Activated CD8-positive, alpha-beta T cell treated with anti-CD3 and anti-CD28 coated beads, Interleukin-2, amount 10 ng/mL, durations not matched to agents 7 days and 5 days (primary cell): ENCODE measurements around the gene SLIT1. TPM values are rescaled to one million over a fixed set of nuclear protein-coding genes. Genes with fewer than 3 reads are reported as not detected.

Experiments
- ATAC-seq: fragments of 150-1000 bp; cut with Tn5 transposase; one replicate; pipeline ENCODE4 v1.10.0; 2021; ENCODE audit warnings: moderate library complexity
- CTCF ChIA-PET: fragments of 350-600 bp; sonication (Branson Sonifier 250); formaldehyde crosslinking; loops from one replicate; lab custom pipeline; 2021; ENCODE audit warnings: antibody characterized with exemption; lab: Charles Lee
- POLR2A ChIA-PET: fragments of 350-600 bp; sonication (Branson Sonifier 250); formaldehyde crosslinking; loops from one replicate; lab custom pipeline; 2021; ENCODE audit warnings: antibody characterized with exemption; lab: Charles Lee
- DNase-seq: peaks from one replicate; pipeline ENCODE4 v3.0.0-alpha.2; 2020
- H3K27ac Mint-ChIP-seq: one replicate; pipeline ENCODE4 v1.8.0; 2021; ENCODE audit warnings: mild to moderate bottlenecking, mixed read lengths
- H3K27me3 Mint-ChIP-seq: one replicate; pipeline ENCODE4 v1.8.0; 2021; ENCODE audit warnings: low read depth, mixed read lengths
- H3K36me3 Mint-ChIP-seq: one replicate; pipeline ENCODE4 v1.8.0; 2021; ENCODE audit warnings: low read depth, mixed read lengths
- H3K4me1 Mint-ChIP-seq: one replicate; pipeline ENCODE4 v1.8.0; 2021; ENCODE audit warnings: low read depth, mixed read lengths
- H3K4me3 Mint-ChIP-seq: one replicate; pipeline ENCODE4 v1.8.0; 2021; ENCODE audit warnings: mild to moderate bottlenecking, mixed read lengths
- H3K9me3 Mint-ChIP-seq: one replicate; pipeline ENCODE4 v1.8.0; 2022; ENCODE audit warnings: mixed read lengths; ENCODE audit not compliant: insufficient read depth
- total RNA-seq, 2 experiments: library from RNA; stranded (reverse); gene quantifications; one replicate each; pipeline ENCODE4 v1.2.3, GENCODE V29; 2021

The SLIT1 gene
- total RNA-seq, 2 experiments from 2014 or later: 0.70 to 0.71 TPM

- no peak overlapping the region for H3K27ac Mint-ChIP-seq
- H3K9me3 Mint-ChIP-seq: no peaks in the 10 kb centered on the region
- ChIA-PET POLR2A (no interaction called here), CTCF (interaction anchor here (1.0 to 15.2 kb wide), 3 partner anchors 8 to 126 kb away, joined by 3 to 442 read pairs (median 3); no protein-coding TSS in a partner anchor)
- DNase-seq (no peak), ATAC-seq (no peak)
- no peaks in the 10 kb centered on the region for H3K36me3 Mint-ChIP-seq
- no peak overlapping the region for H3K4me3 Mint-ChIP-seq
- H3K27me3 Mint-ChIP-seq: peaks cover 18% of the 10 kb centered on the region
- no peaks in the 10 kb centered on the region for H3K4me1 Mint-ChIP-seq
Observed at GRCh38 chr10:97078261-97078937, 107.4 kb downstream of the SLIT1 start.

- ATAC-seq (no peak), DNase-seq (no peak)
- POLR2A ChIA-PET: no interaction called here
- peaks cover 18% of the 10 kb centered on the region for H3K27me3 Mint-ChIP-seq
- no peak overlapping the region for H3K4me3 Mint-ChIP-seq
- H3K9me3 Mint-ChIP-seq: no peaks in the 10 kb centered on the region
- no peaks in the 10 kb centered on the region for H3K4me1 Mint-ChIP-seq
- no peak overlapping the region for H3K27ac Mint-ChIP-seq
- CTCF ChIA-PET: interaction anchor here (15.2 kb wide), 1 partner anchor 127 kb away, joined by 442 read pairs; no protein-coding TSS in a partner anchor
- H3K36me3 Mint-ChIP-seq: no peaks in the 10 kb centered on the region
Observed at GRCh38 chr10:97076781-97077180, 109.0 kb downstream of the SLIT1 start.

- H3K4me1 Mint-ChIP-seq: no peaks in the 10 kb centered on the region
- POLR2A ChIA-PET: no interaction called here
- CTCF ChIA-PET: interaction anchor here (15.2 kb wide), 1 partner anchor 128 kb away, joined by 442 read pairs; no protein-coding TSS in a partner anchor
- no peak for DNase-seq
- H3K9me3 Mint-ChIP-seq: no peaks in the 10 kb centered on the region
- no peak overlapping the region for H3K27ac Mint-ChIP-seq
- peaks cover 14% of the 10 kb centered on the region for H3K27me3 Mint-ChIP-seq
- H3K36me3 Mint-ChIP-seq: no peaks in the 10 kb centered on the region
- ATAC-seq: no peak
- no peak overlapping the region for H3K4me3 Mint-ChIP-seq
Observed at GRCh38 chr10:97075961-97076525, 109.7 kb downstream of the SLIT1 start.

- POLR2A ChIA-PET: no interaction called here
- no peak overlapping the region for H3K27ac Mint-ChIP-seq
- H3K36me3 Mint-ChIP-seq: no peaks in the 10 kb centered on the region
- DNase-seq (no peak), ATAC-seq (no peak)
- H3K4me1 Mint-ChIP-seq: no peaks in the 10 kb centered on the region
- CTCF ChIA-PET: interaction anchor here (15.2 kb wide), 1 partner anchor 129 kb away, joined by 442 read pairs; no protein-coding TSS in a partner anchor
- no peak overlapping the region for H3K4me3 Mint-ChIP-seq
- H3K27me3 Mint-ChIP-seq: peaks cover 16% of the 10 kb centered on the region
- H3K9me3 Mint-ChIP-seq: no peaks in the 10 kb centered on the region
Observed at GRCh38 chr10:97075421-97075820, 110.3 kb downstream of the SLIT1 start.

GRCh38 chr10:97074256-97075145, 111.3 kb downstream of the SLIT1 start:
- Mint-ChIP-seq H3K27ac (no peak overlapping the region), H3K27me3 (peaks cover 17% of the 10 kb centered on the region), H3K36me3 (no peaks in the 10 kb centered on the region), H3K4me3 (no peak overlapping the region), H3K4me1 (peaks cover 5% of the 10 kb centered on the region), H3K9me3 (no peaks in the 10 kb centered on the region)
- no peak for DNase-seq
- POLR2A ChIA-PET: no interaction called here
- CTCF ChIA-PET: interaction anchor here (0.8 to 15.2 kb wide), 7 partner anchors 7 to 159 kb away, joined by 3 to 442 read pairs (median 12); no protein-coding TSS in a partner anchor
- no peak for ATAC-seq

GRCh38 chr10:97072851-97073665, 112.7 kb downstream of the SLIT1 start:
- CTCF ChIA-PET: interaction anchor here (0.6 to 15.2 kb wide), 52 partner anchors 8 to 432 kb away, joined by 3 to 442 read pairs (median 4); no protein-coding TSS in a partner anchor
- Mint-ChIP-seq H3K4me3 (no peak overlapping the region), H3K27ac (no peak overlapping the region), H3K4me1 (peaks cover 9% of the 10 kb centered on the region), H3K27me3 (peaks cover 19% of the 10 kb centered on the region), H3K36me3 (no peaks in the 10 kb centered on the region), H3K9me3 (no peaks in the 10 kb centered on the region)
- ATAC-seq (peak; percentile 84), DNase-seq (peak; percentile 84)
- POLR2A ChIA-PET: interaction anchor here (0.5 to 1.0 kb wide), 2 partner anchors 111 to 138 kb away, joined by 3 to 4 read pairs; no protein-coding TSS in a partner anchor

- no peak overlapping the region for H3K27ac Mint-ChIP-seq
- CTCF ChIA-PET: interaction anchor here (0.6 to 15.2 kb wide), 4 partner anchors 10 to 207 kb away, joined by 3 to 442 read pairs (median 18); no protein-coding TSS in a partner anchor
- H3K9me3 Mint-ChIP-seq: no peaks in the 10 kb centered on the region
- H3K4me1 Mint-ChIP-seq: peaks cover 9% of the 10 kb centered on the region
- no peak overlapping the region for H3K4me3 Mint-ChIP-seq
- no peaks in the 10 kb centered on the region for H3K36me3 Mint-ChIP-seq
- peaks cover 19% of the 10 kb centered on the region for H3K27me3 Mint-ChIP-seq
- DNase-seq (no peak), ATAC-seq (no peak)
- POLR2A ChIA-PET: no interaction called here
Observed at GRCh38 chr10:97071496-97071895, 114.3 kb downstream of the SLIT1 start.

GRCh38 chr10:97069576-97070362, 116.0 kb downstream of the SLIT1 start:
- H3K36me3 Mint-ChIP-seq: no peaks in the 10 kb centered on the region
- ChIA-PET CTCF (interaction anchor here (0.9 to 15.2 kb wide), 4 partner anchors 9 to 134 kb away, joined by 3 to 442 read pairs (median 3); no protein-coding TSS in a partner anchor), POLR2A (interaction anchor here (0.5 kb wide), 1 partner anchor 17 kb away, joined by 4 read pairs; no protein-coding TSS in a partner anchor)
- no peak overlapping the region for H3K4me3 Mint-ChIP-seq
- H3K27me3 Mint-ChIP-seq: peaks cover 17% of the 10 kb centered on the region
- no peak overlapping the region for H3K27ac Mint-ChIP-seq
- ATAC-seq (peak; percentile 34), DNase-seq (peak; percentile 30)
- peaks cover 9% of the 10 kb centered on the region for H3K4me1 Mint-ChIP-seq
- H3K9me3 Mint-ChIP-seq: no peaks in the 10 kb centered on the region

- H3K27ac Mint-ChIP-seq: no peak overlapping the region
- H3K4me1 Mint-ChIP-seq: peaks cover 9% of the 10 kb centered on the region
- ATAC-seq (no peak), DNase-seq (no peak)
- no peaks in the 10 kb centered on the region for H3K9me3 Mint-ChIP-seq
- H3K36me3 Mint-ChIP-seq: no peaks in the 10 kb centered on the region
- H3K27me3 Mint-ChIP-seq: peaks cover 17% of the 10 kb centered on the region
- CTCF ChIA-PET: interaction anchor here (0.9 to 15.2 kb wide), 3 partner anchors 9 to 135 kb away, joined by 3 to 442 read pairs (median 3); no protein-coding TSS in a partner anchor
- H3K4me3 Mint-ChIP-seq: no peak overlapping the region
- POLR2A ChIA-PET: no interaction called here
Observed at GRCh38 chr10:97069026-97069425, 116.7 kb downstream of the SLIT1 start.

- no peak for DNase-seq
- POLR2A ChIA-PET: no interaction called here
- no peak overlapping the region for H3K27ac Mint-ChIP-seq
Observed at GRCh38 chr10:97067716-97068391, 117.9 kb downstream of the SLIT1 start.

More at GRCh38 chr10:97067716-97068391, 117.9 kb downstream of the SLIT1 start:
- CTCF ChIA-PET: interaction anchor here (1.1 to 15.2 kb wide), 3 partner anchors 8 to 211 kb away, joined by 3 to 442 read pairs (median 3); no protein-coding TSS in a partner anchor
- Mint-ChIP-seq H3K27me3 (peaks cover 13% of the 10 kb centered on the region), H3K9me3 (no peaks in the 10 kb centered on the region), H3K4me3 (no peak overlapping the region), H3K36me3 (no peaks in the 10 kb centered on the region), H3K4me1 (peaks cover 9% of the 10 kb centered on the region)
- ATAC-seq: no peak
